CD8-positive, alpha-beta memory T cell (primary cell): ENCODE measurements around the gene TIGD1. TPM values are rescaled to one million over a fixed set of nuclear protein-coding genes. Genes with fewer than 3 reads are reported as not detected.

Source experiments
- CTCF ChIA-PET: fragments of 350-600 bp; sonication (Branson Sonifier 250); formaldehyde crosslinking; loops from one replicate; lab custom pipeline; 2021; ENCODE audit warnings: antibody characterized with exemption; lab: Charles Lee
- POLR2A ChIA-PET: fragments of 350-600 bp; sonication (Branson Sonifier 250); formaldehyde crosslinking; loops from one replicate; lab custom pipeline; 2021; ENCODE audit warnings: antibody characterized with exemption; lab: Charles Lee
- DNase-seq, 5 donors: peaks; one replicate each; pipeline versions ENCODE4 v3.0.0 to v3.0.0-alpha.2; 2020 to 2022; ENCODE audit warnings: mixed read lengths in 1 of 5
- H3K27ac ChIP-seq: one replicate; pipeline ENCODE4 v1.7.0; 2013; ENCODE audit warnings: low read depth, mild to moderate bottlenecking, low read length, moderate library complexity
- H3K27me3 ChIP-seq: 2 replicates; pipeline ENCODE4 v1.7.0; 2013; ENCODE audit warnings: low read length, mild to moderate bottlenecking; ENCODE audit not compliant: insufficient read depth, poor library complexity, severe bottlenecking
- H3K36me3 ChIP-seq: 2 replicates; pipeline ENCODE4 v1.7.0; 2013; ENCODE audit warnings: mild to moderate bottlenecking, low read length, moderate library complexity; ENCODE audit not compliant: insufficient read depth
- H3K4me1 ChIP-seq: 2 replicates; pipeline ENCODE4 v1.7.0; 2013; ENCODE audit warnings: mild to moderate bottlenecking, low read length, moderate library complexity; ENCODE audit not compliant: insufficient read depth
- H3K4me3 ChIP-seq: 2 replicates; pipeline ENCODE4 v1.7.0; 2013; ENCODE audit warnings: mild to moderate bottlenecking, low read length
- H3K9me3 ChIP-seq: 2 replicates; pipeline ENCODE4 v1.7.0; 2013; ENCODE audit warnings: mild to moderate bottlenecking, low read length
- H3K27ac Mint-ChIP-seq, 8 donors: one replicate each; pipeline ENCODE4 v1.8.0; 2020 to 2021; ENCODE audit warnings: mixed read lengths in 8 of 8, mild to moderate bottlenecking in 6 of 8, inconsistent platforms in 3 of 8, moderate library complexity in 3 of 8
- H3K27me3 Mint-ChIP-seq, 2 donors: one replicate each; pipeline ENCODE4 v1.8.0; 2020 to 2021; ENCODE audit warnings: mixed read lengths in 2 of 2, mild to moderate bottlenecking in 1 of 2, moderate library complexity in 1 of 2
- H3K36me3 Mint-ChIP-seq, 3 donors: one replicate each; pipeline ENCODE4 v1.8.0; 2020 to 2021; ENCODE audit warnings: mixed read lengths in 3 of 3, inconsistent platforms in 1 of 3, mild to moderate bottlenecking in 1 of 3
- H3K4me1 Mint-ChIP-seq, 3 donors: one replicate each; pipeline ENCODE4 v1.8.0; 2020 to 2021; ENCODE audit warnings: mixed read lengths in 3 of 3, inconsistent platforms in 1 of 3, mild to moderate bottlenecking in 1 of 3
- H3K4me3 Mint-ChIP-seq, 7 donors: one replicate each; pipeline ENCODE4 v1.8.0; 2020 to 2021; ENCODE audit warnings: mixed read lengths in 7 of 7, mild to moderate bottlenecking in 6 of 7, moderate library complexity in 4 of 7, inconsistent platforms in 2 of 7
- H3K9me3 Mint-ChIP-seq, 5 donors: one replicate each; pipeline ENCODE4 v1.8.0; 2020 to 2022; ENCODE audit warnings: mixed read lengths in 5 of 5, mild to moderate bottlenecking in 3 of 5, moderate library complexity in 2 of 5, inconsistent platforms in 1 of 5
- polyA plus RNA-seq: library from polyadenylated mRNA; unstranded; fragments of 300-500 nt; fragmentation: Illumina TruSeq; gene quantifications from one replicate; pipeline ENCODE4 v1.2.3, GENCODE V29; 2021
- total RNA-seq, 2 experiments: library from RNA; stranded (reverse); gene quantifications; one replicate each; pipeline ENCODE4 v1.2.3, GENCODE V29; 2021

Gene TIGD1
- total and polyA plus RNA-seq, 3 experiments from 2014 or later = 6.4 to 7.0 (median 6.5) TPM

DNA sequence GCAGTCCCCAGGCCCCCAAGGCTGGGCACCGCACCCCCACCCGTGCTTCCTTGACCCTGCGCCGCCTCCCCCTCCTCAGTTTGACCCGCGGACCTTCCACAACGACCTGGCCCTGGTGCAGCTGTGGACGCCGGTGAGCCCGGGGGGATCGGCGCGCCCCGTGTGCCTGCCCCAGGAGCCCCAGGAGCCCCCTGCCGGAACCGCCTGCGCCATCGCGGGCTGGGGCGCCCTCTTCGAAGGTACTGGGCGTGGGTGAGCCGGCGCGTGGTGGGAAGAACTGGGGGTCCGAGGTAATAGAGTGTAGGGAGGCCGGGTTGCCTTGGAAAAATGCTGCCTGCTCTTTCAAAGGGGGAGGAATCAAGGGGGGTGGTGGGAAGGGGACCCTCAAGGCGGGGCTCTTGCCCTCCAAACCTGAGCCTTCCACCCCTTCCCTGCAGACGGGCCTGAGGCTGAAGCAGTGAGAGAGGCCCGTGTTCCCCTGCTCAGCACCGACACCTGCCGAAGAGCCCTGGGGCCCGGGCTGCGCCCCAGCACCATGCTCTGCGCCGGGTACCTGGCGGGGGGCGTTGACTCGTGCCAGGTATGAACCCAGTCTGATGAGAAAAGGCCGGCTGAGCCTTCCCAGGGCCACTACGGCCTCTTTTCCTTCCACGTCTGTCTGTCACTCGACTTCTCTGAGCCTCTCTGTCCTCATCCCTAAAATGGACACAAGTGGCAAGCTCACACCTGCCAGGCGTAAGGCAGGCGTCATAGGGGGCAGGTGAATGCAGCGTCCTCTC lies 27.5 kb downstream of the TIGD1 start:
- no peaks in the 10 kb centered on the region for H3K9me3 ChIP-seq
- H3K27ac ChIP-seq = no peak overlapping the region
- peaks cover 22% of the 10 kb centered on the region for H3K27me3 ChIP-seq
- no peaks in the 10 kb centered on the region for H3K36me3 ChIP-seq
- Mint-ChIP-seq H3K36me3 (peaks cover 0 to 1% (median 0%) of the 10 kb centered on the region in 3 donors), H3K4me3 (peak overlapping the region in 6 of 7 donors; percentile 38 to 78 (median 66)), H3K27me3 (peaks cover 27 to 47% of the 10 kb centered on the region in 2 donors), H3K27ac (no peak overlapping the region), H3K4me1 (peaks cover 8 to 17% (median 10%) of the 10 kb centered on the region in 3 donors), H3K9me3 (no peaks in the 10 kb centered on the region)
- ChIA-PET POLR2A (no interaction called here), CTCF (interaction anchor here (0.8 to 2.4 kb wide), 4 partner anchors 9 to 70 kb away, joined by 3 to 15 read pairs (median 5); no protein-coding TSS in a partner anchor)
- H3K4me3 ChIP-seq = no peak overlapping the region
- no peak for DNase-seq
- H3K4me1 ChIP-seq = peaks cover 11% of the 10 kb centered on the region

DNA sequence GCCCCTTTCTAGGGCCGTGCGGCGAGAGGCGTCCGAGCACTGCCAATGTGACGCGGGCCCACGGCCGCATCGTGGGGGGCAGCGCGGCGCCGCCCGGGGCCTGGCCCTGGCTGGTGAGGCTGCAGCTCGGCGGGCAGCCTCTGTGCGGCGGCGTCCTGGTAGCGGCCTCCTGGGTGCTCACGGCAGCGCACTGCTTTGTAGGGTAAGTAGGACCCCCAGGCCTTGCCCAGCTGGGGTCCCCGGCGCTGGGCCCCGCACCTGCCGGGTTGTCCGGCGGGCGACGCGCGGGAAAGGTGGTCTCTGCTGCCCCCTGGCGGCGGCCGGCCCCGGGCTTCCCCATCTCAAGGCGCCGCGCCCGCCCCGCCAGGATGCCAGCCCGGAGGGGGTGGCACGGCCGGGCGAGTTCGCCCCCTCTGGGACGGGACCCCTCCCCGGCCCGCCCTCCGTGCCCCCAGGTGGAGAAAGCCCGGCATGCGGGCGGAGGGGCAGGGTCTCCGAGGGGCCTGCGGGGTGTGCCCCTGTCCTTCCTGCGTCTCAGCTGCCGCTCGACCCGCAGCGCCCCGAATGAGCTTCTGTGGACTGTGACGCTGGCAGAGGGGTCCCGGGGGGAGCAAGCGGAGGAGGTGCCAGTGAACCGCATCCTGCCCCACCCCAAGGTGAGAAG lies 28.3 kb downstream of the TIGD1 start:
- peak; percentile 54 to 67 (median 62) for DNase-seq
- Mint-ChIP-seq H3K27me3 (peaks cover 28 to 42% of the 10 kb centered on the region in 2 donors), H3K27ac (no peak overlapping the region), H3K9me3 (no peaks in the 10 kb centered on the region), H3K4me3 (peak overlapping the region in 2 of 7 donors; percentile 68 to 78), H3K36me3 (peaks cover 0 to under 1% (median 0%) of the 10 kb centered on the region in 3 donors), H3K4me1 (peaks cover 8 to 16% (median 8%) of the 10 kb centered on the region in 3 donors)
- Histone ChIP-seq H3K4me1 (peaks cover 10% of the 10 kb centered on the region), H3K27me3 (peaks cover 22% of the 10 kb centered on the region), H3K27ac (no peak overlapping the region), H3K36me3 (no peaks in the 10 kb centered on the region), H3K4me3 (no peak overlapping the region), H3K9me3 (no peaks in the 10 kb centered on the region)
- ChIA-PET POLR2A (no interaction called here), CTCF (interaction anchor here (0.8 to 2.4 kb wide), 4 partner anchors 10 to 69 kb away, joined by 3 to 15 read pairs (median 5); no protein-coding TSS in a partner anchor)

- DNase-seq = no peak
- Mint-ChIP-seq H3K9me3 (no peaks in the 10 kb centered on the region), H3K36me3 (no peaks in the 10 kb centered on the region), H3K4me1 (peaks cover 8 to 16% (median 8%) of the 10 kb centered on the region in 3 donors), H3K27ac (no peak overlapping the region), H3K27me3 (peaks cover 25 to 36% of the 10 kb centered on the region in 2 donors), H3K4me3 (peak overlapping the region in 2 of 7 donors; percentile 67 to 76)
- peaks cover 22% of the 10 kb centered on the region for H3K27me3 ChIP-seq
- no peak overlapping the region for H3K4me3 ChIP-seq
- ChIA-PET CTCF (interaction anchor here (1.6 to 2.4 kb wide), 3 partner anchors 10 to 11 kb away, joined by 6 to 15 read pairs (median 7); no protein-coding TSS in a partner anchor), POLR2A (no interaction called here)
- no peak overlapping the region for H3K27ac ChIP-seq
- H3K4me1 ChIP-seq = peaks cover 10% of the 10 kb centered on the region
- H3K36me3 ChIP-seq = no peaks in the 10 kb centered on the region
- H3K9me3 ChIP-seq = no peaks in the 10 kb centered on the region
Measured at GRCh38 chr2:232521098-232521497, 29.3 kb downstream of the TIGD1 start.

GRCh38 chr2:232520489-232520888 lies 29.9 kb downstream of the TIGD1 start:
- H3K36me3 Mint-ChIP-seq = no peaks in the 10 kb centered on the region
- POLR2A ChIA-PET = no interaction called here

GRCh38 chr2:232519581-232520438 lies 30.5 kb downstream of the TIGD1 start, which contains the start of gene PRSS56:
TSS of gene PRSS56 (plus strand) at chr2:232520388. CDS start at chr2:232520599, 211 bp downstream.
- Mint-ChIP-seq H3K9me3 (no peaks in the 10 kb centered on the region), H3K4me3 (no peak within 1 kb of the TSS), H3K4me1 (peaks cover 8 to 16% (median 8%) of the 10 kb centered on the region in 3 donors), H3K27ac (no peak within 1 kb of the TSS), H3K36me3 (no peaks in the 10 kb centered on the region), H3K27me3 (peaks cover 25 to 35% of the 10 kb centered on the region in 2 donors)
- no peak within 1 kb of the TSS for H3K27ac ChIP-seq
- no peak for DNase-seq
- ChIA-PET POLR2A (no interaction called here), CTCF (interaction anchor here (1.6 kb wide), 1 partner anchor 12 kb away, joined by 6 read pairs; no protein-coding TSS in a partner anchor)
- H3K36me3 ChIP-seq = no peaks in the 10 kb centered on the region
- H3K27me3 ChIP-seq = peaks cover 22% of the 10 kb centered on the region
- H3K4me1 ChIP-seq = peaks cover 10% of the 10 kb centered on the region
- H3K9me3 ChIP-seq = no peaks in the 10 kb centered on the region
- no peak within 1 kb of the TSS for H3K4me3 ChIP-seq

More at GRCh38 chr2:232520489-232520888, 29.9 kb downstream of the TIGD1 start:
- no peak overlapping the region for H3K27ac Mint-ChIP-seq
- CTCF ChIA-PET = interaction anchor here (1.6 to 2.4 kb wide), 2 partner anchors 9 to 11 kb away, joined by 6 to 15 read pairs; no protein-coding TSS in a partner anchor
- DNase-seq = no peak
- peaks cover 8 to 16% (median 8%) of the 10 kb centered on the region in 3 donors for H3K4me1 Mint-ChIP-seq
- no peaks in the 10 kb centered on the region for H3K9me3 Mint-ChIP-seq
- H3K4me1 ChIP-seq = peaks cover 10% of the 10 kb centered on the region
- no peak overlapping the region for H3K4me3 Mint-ChIP-seq
- no peak overlapping the region for H3K4me3 ChIP-seq
- H3K27me3 ChIP-seq = peaks cover 22% of the 10 kb centered on the region
- no peaks in the 10 kb centered on the region for H3K36me3 ChIP-seq
- H3K27ac ChIP-seq = no peak overlapping the region
- H3K9me3 ChIP-seq = no peaks in the 10 kb centered on the region
- peaks cover 25 to 36% of the 10 kb centered on the region in 2 donors for H3K27me3 Mint-ChIP-seq

- no peak for DNase-seq
- CTCF ChIA-PET = no interaction called here
- peaks cover 5 to 12% (median 8%) of the 10 kb centered on the region in 3 donors for H3K4me1 Mint-ChIP-seq
Measured at GRCh38 chr2:232518844-232519243, 31.5 kb downstream of the TIGD1 start.

GRCh38 chr2:232516551-232516950 lies 33.8 kb downstream of the TIGD1 start:
- Mint-ChIP-seq H3K27ac (peak overlapping the region in 1 of 8 donors; percentile 57), H3K4me3 (no peak overlapping the region), H3K36me3 (no peaks in the 10 kb centered on the region), H3K4me1 (peaks cover 0 to 3% (median 2%) of the 10 kb centered on the region in 3 donors), H3K27me3 (peaks cover 14 to 38% of the 10 kb centered on the region in 2 donors), H3K9me3 (no peaks in the 10 kb centered on the region)
- no peaks in the 10 kb centered on the region for H3K4me1 ChIP-seq
- H3K27me3 ChIP-seq = peaks cover 3% of the 10 kb centered on the region
- H3K36me3 ChIP-seq = no peaks in the 10 kb centered on the region
- no peak for DNase-seq
- H3K9me3 ChIP-seq = no peaks in the 10 kb centered on the region
- ChIA-PET CTCF (interaction anchor here (1.0 to 1.5 kb wide), 2 partner anchors 10 to 12 kb away, joined by 3 read pairs; no protein-coding TSS in a partner anchor), POLR2A (no interaction called here)
- no peak overlapping the region for H3K27ac ChIP-seq
- no peak overlapping the region for H3K4me3 ChIP-seq

More at GRCh38 chr2:232518844-232519243, 31.5 kb downstream of the TIGD1 start:
- H3K27ac Mint-ChIP-seq = no peak overlapping the region
- H3K4me3 Mint-ChIP-seq = peak overlapping the region in 1 of 7 donors; percentile 50
- Histone ChIP-seq H3K27me3 (peaks cover 15% of the 10 kb centered on the region), H3K9me3 (no peaks in the 10 kb centered on the region), H3K27ac (no peak overlapping the region), H3K4me3 (no peak overlapping the region), H3K36me3 (no peaks in the 10 kb centered on the region), H3K4me1 (peaks cover 10% of the 10 kb centered on the region)
- POLR2A ChIA-PET = no interaction called here
- peaks cover 20 to 32% of the 10 kb centered on the region in 2 donors for H3K27me3 Mint-ChIP-seq
- no peaks in the 10 kb centered on the region for H3K36me3 Mint-ChIP-seq
- no peaks in the 10 kb centered on the region for H3K9me3 Mint-ChIP-seq
